Measurements from ENCODE around the gene XG. TPM values are rescaled to one million over a fixed set of nuclear protein-coding genes. Genes with fewer than 3 reads are reported as not detected.

Gene XG
- total and polyA plus RNA-seq, 9 of the 15 experiments (the other 6 are each of a cell fraction or from before 2014, with no cell fraction given), result 0.03 to 0.12 TPM; not detected in 7

- 0 out of 2 replicates have a peak, but pooled peaks cover 1% of the 10 kb centered on the region for H3K9me3 ChIP-seq (replicated peaks; ENCODE audit: control insufficient read depth, insufficient read depth, low read depth, low read length)
- 33% methylated on average over 2 of the region's 4 CpGs for WGBS (ENCODE audit: insufficient coverage, low coverage, missing lambda C conversion rate)
- H3K4me1 ChIP-seq (replicated peaks in 1 of 2; ENCODE audit: control insufficient read depth in 2 of 2, insufficient read depth in 2 of 2, low read length in 2 of 2), result no peaks in the 10 kb centered on the region
- DNase-seq (ENCODE audit: extremely low read depth in 1 of 4, low spot score in 3 of 4) (no peak), ATAC-seq (no peak), FAIRE-seq (no peak)
- H3K4me3 ChIP-seq, result no peak overlapping the region
- no peaks in the 10 kb centered on the region for H3K79me2 ChIP-seq (ENCODE audit: control insufficient read depth, insufficient read depth, low read length)
- no peaks in the 10 kb centered on the region for H4K20me1 ChIP-seq (replicated peaks; ENCODE audit: control insufficient read depth, insufficient read depth, low read length)
- H3K27me3 ChIP-seq (ENCODE audit: control insufficient read depth in 2 of 2, insufficient read depth in 2 of 2, low read length in 2 of 2), result no peaks in the 10 kb centered on the region
- ChIA-PET CTCF (ENCODE audit: low intra/inter-chr PET ratio) (no interaction called here), POLR2A (no interaction called here)
- in situ Hi-C loops (cut with MboI), result no loop called here
- no peak overlapping the region for H3K9ac ChIP-seq (ENCODE audit: insufficient read depth in 1 of 2, low read depth in 2 of 2, low read length in 2 of 2)
- H3K27ac ChIP-seq (ENCODE audit: extremely low read depth, low read depth, low read length), result no peak overlapping the region
- TF ChIP-seq FOXK1 (CRISPR knock-in tag; IDR thresholded peaks at IDR 0.05; ENCODE audit: borderline replicate concordance), result no peak
- TF ChIP-seq RBM22 (IDR thresholded peaks at IDR 0.05; ENCODE audit: low read depth, low read length, poor library complexity, severe bottlenecking), result no peak
- TF ChIP-seq MAFF (IDR thresholded peaks at IDR 0.05; ENCODE audit: low read length), result no peak
- TF ChIP-seq RAD51 (IDR thresholded peaks at IDR 0.05; ENCODE audit: borderline replicate concordance, low read depth), result no peak
- no peak for TF ChIP-seq ZNF316 (IDR thresholded peaks at IDR 0.05)
- no peak for TF ChIP-seq PREB (CRISPR knock-in tag; IDR thresholded peaks at IDR 0.05)
- TF ChIP-seq ZNF263 (CRISPR knock-in tag; IDR thresholded peaks at IDR 0.05; ENCODE audit: borderline replicate concordance), result no peak
- no peak for TF ChIP-seq ZNF274 (IDR thresholded peaks at IDR 0.05; ENCODE audit: borderline replicate concordance, low read depth, low read length)
- no peak for TF ChIP-seq RB1 (IDR thresholded peaks at IDR 0.05; ENCODE audit: low read depth)
- TF ChIP-seq CREBBP (IDR thresholded peaks at IDR 0.05; ENCODE audit: low read depth, low read length), result no peak
- TF ChIP-seq EZH2 (IDR thresholded peaks at IDR 0.05; ENCODE audit: borderline replicate concordance, low read depth, low read length), result no peak
- TF ChIP-seq ETV5 (CRISPR knock-in tag; IDR thresholded peaks at IDR 0.05; ENCODE audit: low read depth), result no peak
- TF ChIP-seq TCF3 (CRISPR knock-in tag; IDR thresholded peaks at IDR 0.05), result no peak
- TF ChIP-seq STAT6 (CRISPR knock-in tag; IDR thresholded peaks at IDR 0.05), result no peak
- TF ChIP-seq PKNOX1 (IDR thresholded peaks at IDR 0.05), result no peak
- no peak for TF ChIP-seq KDM2B (CRISPR knock-in tag; IDR thresholded peaks at IDR 0.05)
- TF ChIP-seq NFRKB (IDR thresholded peaks at IDR 0.05; ENCODE audit: low read depth), result no peak
- intact Hi-C loops (cut with micrococcal nuclease), result no loop called here
- H3K9me1 ChIP-seq (ENCODE audit: control insufficient read depth, insufficient read depth, low read length), result no peaks in the 10 kb centered on the region
- BruUV-seq (replicated peaks), result no TSS peak
- H3K4me2 ChIP-seq (ENCODE audit: insufficient read depth, low read length), result no peak overlapping the region
- no peak overlapping the region for H2AFZ ChIP-seq (ENCODE audit: low read depth, low read length)
- H3K36me3 ChIP-seq (ENCODE audit: control insufficient read depth, insufficient read depth, low read length), result no peaks in the 10 kb centered on the region
These were observed 16.6 kb upstream of the XG start for GRCh38 chrX:2735270-2735669.
